IPS-NIHi7 (cell line): ENCODE results near the gene DEPP1.
A peak's percentile ranks its signal among the peaks of the same experiment; 100 is the strongest.

Experiments used
- DNase-seq: peaks from one replicate; pipeline ENCODE4 v3.0.0; 2012; ENCODE audit warnings: mixed read lengths; ENCODE audit errors: extremely low spot score

The DEPP1 gene

DNA sequence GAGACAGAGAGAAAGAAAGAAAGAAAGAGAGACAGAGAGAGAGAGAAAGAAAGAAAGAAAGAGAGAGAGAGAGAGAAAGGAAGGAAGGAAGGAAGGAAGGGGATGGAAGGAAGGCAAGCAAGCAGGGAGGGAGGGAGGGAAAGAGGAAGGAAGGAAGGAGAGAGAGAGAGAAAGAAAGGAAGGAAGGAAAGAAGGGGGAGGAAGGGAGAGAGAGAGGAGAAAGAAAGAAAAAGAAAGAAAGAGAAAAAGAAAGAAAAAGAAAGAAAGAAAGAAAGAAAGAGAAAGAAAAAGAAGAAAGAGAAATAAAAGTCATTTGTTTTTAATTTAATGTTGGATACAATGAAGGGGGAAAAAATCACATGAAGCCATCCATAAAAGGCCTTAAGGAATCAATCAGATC, 23.6 kb downstream of the DEPP1 start:
- no peak for DNase-seq

DNA sequence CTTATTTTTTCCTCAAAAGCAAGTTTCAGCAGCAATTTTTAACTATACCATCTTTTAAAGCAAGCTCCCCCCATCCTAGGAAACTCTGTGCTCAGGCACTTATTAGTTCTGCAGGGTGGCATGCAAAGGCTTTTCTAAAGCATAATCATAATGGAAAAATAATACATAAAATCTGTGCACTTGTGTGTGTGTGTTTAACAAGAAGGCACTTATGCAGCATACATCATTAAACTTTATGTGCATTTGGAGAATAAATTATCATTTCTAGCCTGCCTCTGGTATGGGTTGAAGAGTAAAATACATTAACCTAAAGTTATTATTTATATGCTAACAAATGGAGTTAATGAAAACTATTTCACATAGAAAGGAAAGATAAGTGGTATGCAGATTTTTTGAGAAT, 24.6 kb downstream of the DEPP1 start:
- DNase-seq, result no peak

DNA sequence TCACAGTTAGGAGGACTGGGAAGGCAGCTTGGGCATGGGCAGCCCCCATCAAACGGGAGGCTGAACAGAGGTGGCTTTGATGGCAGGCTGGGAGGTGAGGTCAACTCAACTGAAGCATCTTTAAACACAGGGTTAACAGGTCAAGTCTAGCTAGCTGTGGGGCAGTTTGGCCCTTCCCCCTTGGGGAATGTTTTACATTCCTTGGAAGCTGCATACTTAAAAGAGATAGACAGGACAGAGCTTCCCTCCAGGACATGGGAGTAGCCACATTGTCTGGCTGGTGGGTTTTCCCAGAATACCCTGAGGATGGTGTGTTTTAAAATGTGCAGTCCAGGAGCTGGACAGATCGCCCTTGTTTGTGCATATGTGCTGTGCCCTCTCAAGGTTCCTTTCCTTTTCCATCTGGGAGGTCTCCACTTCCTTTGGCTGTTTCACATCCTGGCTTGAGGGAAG, 25.8 kb downstream of the DEPP1 start:
- peak; percentile 31 for DNase-seq

DNA sequence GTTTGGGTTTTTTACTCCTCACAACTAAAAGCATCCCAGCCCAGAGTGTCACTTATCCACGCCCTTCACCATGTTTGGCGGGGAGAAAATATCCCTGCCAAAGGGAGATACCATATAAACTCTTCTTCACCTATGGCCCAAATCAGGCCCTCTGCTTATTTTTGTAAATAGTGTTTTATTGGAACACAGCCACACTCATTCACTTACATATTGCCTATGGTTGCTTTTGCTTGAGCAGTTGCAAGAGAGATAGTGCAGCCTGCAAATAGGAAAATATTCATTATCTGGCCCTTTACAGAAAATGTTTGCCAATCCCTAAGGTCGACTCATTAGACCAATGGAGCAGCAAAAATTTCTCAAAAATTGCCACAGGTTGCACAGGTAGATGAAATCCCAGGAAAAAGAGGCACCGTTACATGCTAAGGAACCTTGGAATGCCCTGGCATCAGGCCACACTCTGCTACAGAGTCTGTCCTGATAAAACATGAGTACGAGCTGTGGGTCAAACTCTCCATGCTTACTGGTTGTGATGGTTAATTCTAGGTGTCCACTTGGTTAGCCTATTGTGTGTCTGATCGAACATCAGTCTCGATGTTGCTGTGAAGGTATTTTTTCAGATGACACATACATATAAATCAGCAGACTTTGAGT, 26.9 kb downstream of the DEPP1 start:
- no peak for DNase-seq

DNA sequence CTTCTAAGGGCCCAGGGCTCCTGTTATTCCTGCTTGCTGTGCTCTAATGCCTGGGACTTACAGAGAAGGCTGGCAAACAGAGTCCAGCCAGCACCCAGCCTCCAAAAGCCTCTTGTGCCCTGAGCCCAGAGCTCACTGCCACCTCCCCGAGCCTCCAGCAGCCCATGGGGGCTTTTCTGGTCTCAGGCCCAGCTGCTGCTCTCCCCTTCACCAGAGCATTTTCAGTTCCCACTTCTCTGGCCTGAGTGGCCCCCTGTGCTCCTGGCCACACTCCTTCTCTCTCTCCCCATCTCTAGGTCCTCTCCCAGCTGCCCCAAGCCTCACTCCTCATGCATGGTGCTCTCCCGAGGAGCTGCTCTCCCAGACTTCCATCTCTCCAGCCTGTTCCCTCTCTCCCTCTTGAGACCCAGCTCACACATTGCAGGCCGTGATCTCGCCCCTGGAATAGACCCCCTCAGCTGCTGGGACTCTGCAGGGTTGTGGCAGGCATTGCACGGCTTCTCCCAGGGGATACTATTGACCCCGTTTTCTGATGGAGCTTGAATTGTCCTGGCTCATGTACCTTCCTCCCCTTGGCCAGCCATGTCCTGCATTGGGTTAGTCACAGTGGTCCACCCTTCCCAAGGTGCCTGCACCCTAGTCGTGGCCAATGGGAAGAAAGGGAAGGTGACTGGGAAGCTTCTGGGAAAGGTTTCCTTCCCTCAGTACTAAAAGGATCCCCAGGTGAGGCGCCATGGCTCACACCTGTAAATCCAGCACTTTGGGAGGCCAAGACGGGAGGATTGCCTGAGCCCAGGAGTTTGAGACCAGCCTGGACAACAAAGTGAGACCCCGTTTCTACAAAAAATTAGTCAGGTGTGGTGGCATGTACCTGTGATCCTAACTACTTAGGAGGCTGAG, 28.0 kb downstream of the DEPP1 start:
- no peak for DNase-seq

DNA sequence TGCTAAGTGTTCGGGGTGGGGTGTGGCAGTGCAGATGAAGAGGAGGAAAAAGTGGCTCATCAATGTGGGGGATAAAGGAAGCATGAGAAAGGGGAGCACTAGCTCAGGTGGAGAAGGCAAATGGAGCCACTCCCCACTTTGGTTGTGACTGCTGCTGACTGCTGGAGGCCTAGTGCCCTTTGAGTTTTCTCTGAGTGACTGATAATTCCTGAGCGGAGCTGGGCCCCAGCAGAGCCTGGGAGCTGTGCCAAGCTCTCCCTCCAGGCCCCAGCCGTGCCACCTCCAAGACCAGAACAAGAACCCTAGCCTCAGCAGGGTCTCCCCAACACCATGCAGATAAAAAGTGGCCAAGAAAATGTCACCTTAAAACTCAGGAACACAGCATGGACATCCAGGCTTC, 28.7 kb downstream of the DEPP1 start:
- no peak for DNase-seq

DNA sequence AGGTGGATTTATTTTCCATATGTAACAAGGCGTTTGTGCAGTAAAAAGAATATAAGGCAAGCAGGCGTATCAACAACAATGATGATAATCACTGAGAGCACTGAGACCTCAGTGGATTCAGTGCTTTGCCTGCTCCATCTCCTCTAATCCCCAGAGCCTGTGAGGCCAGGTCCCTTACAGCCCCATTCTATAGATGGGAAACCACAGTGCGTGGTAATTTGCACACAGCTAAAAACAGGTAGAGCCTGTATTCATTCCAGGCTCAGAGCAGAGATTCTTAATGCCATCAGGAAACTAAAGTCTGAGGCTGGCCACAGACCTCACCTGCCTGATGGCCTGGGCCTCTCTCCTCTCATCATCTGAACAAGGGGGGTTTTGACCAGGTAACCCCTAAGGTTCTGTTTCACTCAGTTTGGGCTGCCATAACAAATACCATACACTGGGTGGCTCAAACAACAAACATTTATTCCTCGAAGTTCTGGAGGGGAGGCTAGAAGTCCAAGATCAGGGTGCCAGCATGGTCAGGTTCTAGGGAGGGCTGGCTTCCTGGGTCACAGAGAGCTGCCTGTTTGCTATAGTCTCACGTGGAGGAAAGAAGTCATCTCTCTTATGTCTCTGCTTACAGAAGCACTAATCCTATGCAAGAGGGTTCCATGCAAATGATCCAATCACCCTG, 29.3 kb downstream of the DEPP1 start:
- DNase-seq, result no peak

DNA sequence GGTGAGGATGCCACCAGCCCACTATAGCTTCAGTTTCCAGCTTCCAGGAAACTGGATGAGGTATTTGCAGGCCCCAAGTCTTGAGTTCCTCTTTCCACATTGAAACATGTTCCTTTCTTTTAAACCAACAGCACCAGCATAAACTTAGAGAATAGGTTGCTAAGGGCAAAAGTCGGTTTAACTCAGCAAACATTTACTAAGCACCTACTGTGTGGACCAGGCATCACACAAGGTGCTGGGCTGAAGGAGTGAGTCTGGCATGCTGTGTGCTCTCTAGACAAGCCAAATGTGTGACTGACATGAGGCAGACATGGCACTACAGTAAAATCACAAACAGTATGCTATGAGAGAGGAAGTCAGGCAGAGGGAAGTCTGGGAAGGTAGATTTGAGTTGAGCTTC, 30.0 kb downstream of the DEPP1 start:
- no peak for DNase-seq

DNA sequence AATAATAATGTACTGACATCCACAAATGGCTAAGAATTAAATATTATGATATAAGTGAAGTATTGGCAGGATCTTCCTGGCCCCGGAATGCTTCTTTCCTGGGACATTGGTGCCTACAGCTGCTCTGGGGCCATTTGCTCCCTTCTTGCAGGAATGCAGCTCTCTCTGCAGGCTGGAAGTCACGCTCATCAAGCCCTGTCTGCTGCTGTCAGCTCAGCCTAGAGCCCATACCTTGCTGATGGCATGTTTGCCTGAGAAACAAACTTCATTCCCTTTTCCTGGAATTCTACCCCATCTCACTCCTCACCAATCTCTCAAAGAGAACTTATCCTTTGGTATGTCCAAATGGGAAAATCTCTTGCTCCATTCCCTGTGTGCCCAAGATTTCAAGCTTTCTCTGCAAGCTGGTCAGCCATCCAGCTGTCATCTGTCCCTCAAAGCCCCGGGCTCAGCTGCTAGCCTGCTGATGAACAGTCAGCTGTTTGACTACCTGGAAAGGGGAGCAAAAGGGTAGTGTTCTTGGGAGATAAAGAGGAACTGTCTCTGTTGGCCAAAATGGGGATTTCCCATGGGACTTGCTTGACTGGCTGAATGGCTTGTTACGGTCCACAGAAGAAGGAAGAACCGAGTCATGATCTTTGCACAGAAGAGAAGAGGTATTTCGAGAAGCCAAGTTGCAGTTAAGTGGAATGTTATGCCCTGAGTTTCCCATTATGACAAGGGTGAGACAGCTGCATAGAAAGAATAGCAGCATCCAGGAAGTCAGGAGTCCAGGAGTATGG, 31.0 kb downstream of the DEPP1 start:
- no peak for DNase-seq

DNA sequence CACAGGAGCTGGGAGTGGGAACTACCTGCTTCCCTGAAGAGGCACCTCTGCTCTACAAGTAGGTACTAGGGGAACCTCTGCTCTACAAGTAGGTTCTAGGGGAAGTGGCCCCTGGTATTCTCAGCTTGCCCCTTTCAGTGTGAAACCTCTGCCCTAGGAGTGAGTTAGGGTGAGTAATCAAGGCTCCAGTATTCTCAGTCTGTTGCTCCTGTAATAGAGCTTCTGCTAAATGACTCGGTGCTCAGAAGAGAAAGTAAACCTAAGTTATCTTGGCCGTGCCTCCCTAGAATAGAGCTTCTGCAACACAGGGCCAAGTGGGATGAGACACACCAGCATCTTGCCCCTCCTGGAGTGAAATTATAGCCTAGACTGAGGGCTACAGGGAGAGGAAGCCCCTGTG, 32.4 kb downstream of the DEPP1 start:
- DNase-seq, result no peak

DNA sequence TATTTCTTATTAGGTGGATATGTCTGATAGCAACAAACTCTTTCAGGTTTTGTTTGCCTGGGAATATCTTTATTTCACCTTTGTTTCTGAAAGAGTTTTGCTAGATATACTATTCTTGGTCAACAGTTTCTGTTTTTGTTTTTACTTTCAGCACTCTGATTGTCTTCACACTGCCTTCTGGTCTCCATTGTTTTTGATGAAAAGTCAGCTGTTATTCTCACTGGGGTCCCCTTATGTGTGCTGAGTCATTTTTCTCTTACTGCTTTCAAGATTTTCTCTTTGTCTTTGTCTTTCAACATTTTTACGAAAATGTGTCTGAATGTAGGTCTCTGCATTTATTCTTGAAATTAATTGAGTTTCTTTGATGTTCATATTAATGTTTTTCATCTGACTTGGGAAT, 34.3 kb downstream of the DEPP1 start:
- no peak for DNase-seq

DNA sequence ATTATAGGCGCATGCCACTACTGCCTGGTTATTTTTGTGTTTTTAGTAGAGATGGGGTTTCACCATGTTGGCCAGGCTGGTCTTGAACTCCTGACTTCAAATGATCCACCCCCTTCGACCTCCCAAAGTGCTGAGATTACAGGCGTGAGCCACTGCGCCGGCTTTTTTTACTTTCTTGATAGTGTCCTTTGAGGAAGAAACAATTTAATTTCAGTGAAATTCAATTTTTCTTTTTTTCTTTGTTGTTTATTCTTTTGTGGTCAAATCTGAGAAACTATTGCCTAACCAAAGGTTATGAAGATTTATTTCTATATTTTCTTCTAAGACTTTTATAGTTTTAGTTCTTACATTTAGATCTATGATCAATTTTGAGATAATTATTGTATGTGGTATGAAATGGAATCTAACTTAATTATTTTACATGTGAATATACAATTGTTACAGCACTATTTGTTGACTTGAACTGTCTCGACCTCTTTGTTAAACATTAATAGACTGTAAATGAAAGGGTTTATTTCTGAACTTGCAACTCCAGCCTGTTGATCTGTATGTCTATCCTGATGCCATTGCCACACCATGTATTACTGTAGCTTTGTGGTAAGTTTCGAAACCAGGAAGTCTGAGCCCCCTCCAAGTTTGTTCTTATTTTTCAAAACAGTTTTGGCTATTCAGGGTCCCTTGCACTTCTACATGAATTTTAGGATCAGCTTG, 38.8 kb downstream of the DEPP1 start:
- DNase-seq, result no peak

DNA sequence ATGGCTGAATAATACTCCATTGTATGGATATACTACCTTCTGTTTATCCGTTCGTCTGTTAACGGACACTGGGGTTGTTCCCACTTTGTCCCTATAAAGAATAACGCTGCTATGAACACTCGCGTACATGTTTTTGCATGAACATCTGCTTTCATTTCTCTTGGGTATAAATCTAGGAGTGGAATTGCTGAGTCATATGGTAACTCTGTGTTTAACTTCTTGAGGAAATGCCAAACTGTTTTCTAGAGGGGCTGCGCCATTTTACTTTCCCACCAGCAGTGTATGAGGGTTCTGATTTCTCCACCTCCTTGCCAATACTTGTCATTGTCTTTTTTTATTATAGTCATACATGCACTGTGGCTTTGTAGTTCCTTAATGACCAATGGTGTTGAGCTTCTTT, 39.7 kb downstream of the DEPP1 start:
- no peak for DNase-seq

DNA sequence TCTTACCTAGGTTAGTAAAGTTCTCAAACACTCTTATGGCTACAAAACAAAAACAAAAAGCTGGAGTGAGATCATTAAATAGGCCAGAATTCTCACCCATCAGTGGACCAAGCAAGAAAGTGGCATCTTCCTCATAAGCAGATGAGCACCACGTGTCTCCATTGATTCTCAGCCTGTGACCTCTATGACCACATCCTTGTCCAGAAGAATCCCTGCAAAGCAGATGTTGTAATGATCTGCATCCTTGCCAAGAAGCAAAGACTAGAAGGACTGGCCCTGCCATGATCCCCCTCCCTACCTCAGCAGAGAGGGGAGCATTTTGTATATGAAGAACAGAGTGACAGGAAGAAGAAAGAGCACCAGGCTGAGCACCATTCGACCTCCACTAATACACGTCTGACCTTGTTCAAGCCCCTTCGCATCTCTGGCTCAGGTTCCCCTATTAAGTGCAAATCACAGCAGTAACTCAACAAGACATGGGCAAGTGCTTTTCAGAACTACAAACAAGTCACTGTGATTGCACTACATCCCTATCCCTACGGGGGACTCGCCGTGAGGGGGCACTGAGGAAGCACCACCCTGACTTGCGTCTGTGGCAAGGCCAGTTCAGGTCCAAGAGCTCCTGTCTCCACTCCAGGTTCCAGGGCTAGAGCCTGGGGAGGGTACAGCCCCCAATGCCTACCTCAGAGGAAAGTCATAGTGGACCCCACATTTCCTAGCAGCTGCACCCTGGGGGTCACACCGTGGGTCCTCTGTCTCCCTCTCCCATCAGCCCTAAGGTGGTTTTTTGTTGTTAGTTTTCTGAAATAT, 41.2 kb downstream of the DEPP1 start:
- no peak for DNase-seq

DNA sequence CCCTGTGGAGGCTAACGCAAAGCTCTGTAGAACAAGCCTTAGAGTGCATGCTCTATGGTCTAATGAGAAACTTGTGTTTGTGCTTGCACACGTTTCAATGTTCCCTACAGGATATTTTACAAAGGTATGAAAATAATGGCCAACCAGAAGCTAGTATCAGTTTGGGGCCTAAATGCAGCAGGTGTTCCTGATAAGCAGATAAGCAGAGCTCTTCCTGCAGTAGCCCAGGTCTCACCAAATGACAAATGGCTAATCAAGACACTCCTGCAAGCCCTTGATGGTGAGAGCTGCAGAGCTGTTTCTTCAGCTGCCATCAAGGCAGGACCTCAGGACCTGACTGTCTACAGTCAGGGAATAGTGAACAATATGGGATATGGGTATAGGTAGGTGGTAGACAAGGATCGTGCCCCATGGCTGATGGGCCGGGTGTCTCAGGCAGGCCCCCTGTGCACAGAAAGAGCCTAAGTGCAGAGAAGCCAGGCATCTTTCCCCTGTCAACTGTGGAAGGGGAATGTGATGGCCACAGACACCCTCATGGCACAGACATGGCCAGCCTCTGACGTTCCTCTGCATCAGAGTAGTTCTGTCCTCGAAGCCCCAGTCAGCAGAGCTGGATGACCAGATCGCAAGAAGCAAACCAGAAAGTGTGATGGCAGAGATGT, 42.2 kb downstream of the DEPP1 start:
- no peak for DNase-seq

DNA sequence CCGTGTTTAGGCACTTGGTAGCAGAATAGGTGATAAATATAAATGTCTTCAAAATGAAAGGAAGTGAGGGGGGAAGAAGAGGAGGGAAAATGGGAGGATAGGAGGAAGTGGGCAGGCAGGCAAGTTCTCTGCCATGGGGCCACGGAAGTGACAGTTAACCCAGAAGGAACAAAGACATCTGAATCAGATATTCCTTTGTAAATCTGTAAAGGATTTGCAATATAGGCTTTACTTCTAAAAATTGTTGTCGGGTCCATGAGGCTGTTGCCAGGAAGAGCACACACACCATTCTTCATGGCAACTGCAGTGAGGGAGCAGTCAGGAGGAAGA, 42.7 kb downstream of the DEPP1 start:
- no peak for DNase-seq

DNA sequence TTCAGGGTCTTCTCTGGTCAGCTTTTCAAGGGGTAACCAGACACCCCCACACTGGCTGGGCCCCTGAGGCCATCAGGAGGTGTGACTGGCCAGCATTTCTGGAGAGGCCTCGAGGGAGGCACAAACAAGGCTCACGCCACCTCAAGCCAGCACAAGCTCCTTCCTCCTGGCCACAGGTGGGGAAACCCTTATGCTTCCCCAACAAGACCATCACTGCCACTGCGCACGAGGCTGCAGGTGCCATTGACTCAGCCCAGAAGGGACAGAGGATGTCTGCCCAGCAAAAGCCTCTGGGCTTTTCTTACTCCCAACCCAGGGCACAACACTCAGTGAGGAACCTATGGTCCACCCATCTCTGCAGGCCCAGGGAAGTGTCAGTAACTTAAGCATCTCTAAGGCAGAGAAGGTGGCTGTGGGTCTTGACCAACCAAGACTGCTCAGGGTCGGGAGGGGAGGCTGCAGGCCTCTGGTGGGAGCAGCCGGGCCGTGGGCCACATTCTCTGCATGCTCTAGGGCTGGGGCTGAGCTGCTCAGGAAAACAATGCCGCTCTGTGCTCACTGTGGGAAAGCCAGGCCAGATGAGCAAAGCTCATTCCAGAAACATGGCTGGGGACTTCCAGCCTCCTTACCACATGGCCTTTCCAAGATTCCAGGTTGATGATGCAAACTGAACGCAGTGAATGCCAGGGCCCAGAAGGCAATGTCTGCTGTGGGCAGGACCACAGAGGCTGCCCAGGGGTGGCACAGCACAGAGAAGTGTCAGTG, 43.2 kb downstream of the DEPP1 start:
- DNase-seq, result no peak

DNA sequence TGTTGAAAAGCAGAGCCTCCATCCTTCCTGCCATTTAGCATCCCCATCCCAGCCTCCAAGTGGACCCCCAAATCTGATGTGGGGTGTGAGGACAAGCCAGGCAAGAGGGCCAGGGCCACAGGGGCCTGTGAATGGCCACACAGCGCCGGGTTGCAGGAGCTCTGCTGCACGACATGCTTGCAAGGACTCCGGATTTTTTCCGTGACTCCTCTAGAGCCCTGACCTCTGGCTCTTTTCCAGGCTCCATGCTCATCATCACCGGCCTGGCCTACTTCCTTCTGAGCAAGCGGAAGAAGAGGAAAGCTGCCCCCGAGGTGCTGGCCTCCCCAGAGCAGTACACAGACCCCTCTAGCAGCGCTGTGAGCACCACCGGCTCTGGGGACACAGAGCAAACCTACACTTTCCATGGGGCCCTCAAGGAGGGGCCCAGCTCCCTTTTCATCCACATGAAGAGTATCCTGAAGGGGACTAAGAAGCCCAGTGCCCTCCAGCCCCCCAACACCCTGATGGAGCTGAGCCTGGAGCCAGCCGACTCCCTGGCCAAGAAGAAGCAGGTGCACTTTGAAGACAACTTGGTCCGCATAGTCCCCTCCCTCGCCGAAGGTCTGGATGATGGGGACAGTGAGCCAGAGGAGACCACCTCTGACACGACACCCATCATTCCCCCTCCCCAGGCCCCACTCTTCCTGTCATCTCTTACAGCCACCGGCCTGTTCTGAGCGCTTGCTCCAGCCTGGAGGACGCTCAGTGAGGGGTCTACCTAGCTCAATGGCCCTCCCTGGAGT, 44.0 kb downstream of the DEPP1 start:
- no peak for DNase-seq
